HG03045 (cell line): ENCODE results near the gene TMEM44.

Experiments
- ATAC-seq: cut with Tn5 transposase; IDR thresholded peaks from one replicate; pipeline ENCODE4 v1.9.1; 2021; ENCODE audit warnings: mild to moderate bottlenecking, moderate library complexity; ENCODE audit not compliant: unreplicated experiment

The TMEM44 gene

GRCh38 chr3:194633349-194634004 lies at the start of gene TMEM44:
Gene TMEM44 (minus strand): TSS chr3:194633419. CDS start chr3:194633215, 204 bp downstream.
- ATAC-seq = peak; percentile 80

GRCh38 chr3:194682694-194683310 lies 49.6 kb upstream of the TMEM44 start:
- peak; percentile 47 for ATAC-seq

GRCh38 chr3:194682189-194682693 lies 49.0 kb upstream of the TMEM44 start:
- ATAC-seq = no peak

- no peak for ATAC-seq
These were observed 47.8 kb upstream of the TMEM44 start for GRCh38 chr3:194680888-194681615.

- ATAC-seq = no peak
These were observed 43.3 kb upstream of the TMEM44 start for GRCh38 chr3:194676471-194676870.

- ATAC-seq = no peak
These were observed 42.5 kb upstream of the TMEM44 start for GRCh38 chr3:194675680-194676079.

- ATAC-seq = no peak
These were observed 41.9 kb upstream of the TMEM44 start for GRCh38 chr3:194675081-194675640.

GRCh38 chr3:194673761-194674160 lies 40.5 kb upstream of the TMEM44 start:
- ATAC-seq = no peak

- ATAC-seq = no peak
These were observed 39.7 kb upstream of the TMEM44 start for GRCh38 chr3:194672876-194673275.

- peak; percentile 87 for ATAC-seq
These were observed 38.9 kb upstream of the TMEM44 start, which contains the start of gene LSG1 for GRCh38 chr3:194671900-194672808. Gene LSG1 (minus strand): TSS chr3:194672191. CDS start chr3:194672162, 29 bp downstream.

GRCh38 chr3:194671511-194671899 lies 38.3 kb upstream of the TMEM44 start:
- peak; percentile 8 for ATAC-seq

- no peak for ATAC-seq
These were observed 34.1 kb upstream of the TMEM44 start for GRCh38 chr3:194667363-194667762.

GRCh38 chr3:194664857-194665256 lies 31.6 kb upstream of the TMEM44 start:
- no peak for ATAC-seq

GRCh38 chr3:194661946-194662345 lies 28.7 kb upstream of the TMEM44 start:
- no peak for ATAC-seq

GRCh38 chr3:194661374-194661773 lies 28.2 kb upstream of the TMEM44 start:
- no peak for ATAC-seq

GRCh38 chr3:194659778-194660177 lies 26.6 kb upstream of the TMEM44 start:
- no peak for ATAC-seq

- ATAC-seq = no peak
These were observed 25.4 kb upstream of the TMEM44 start for GRCh38 chr3:194658477-194659242.

GRCh38 chr3:194657439-194657838 lies 24.2 kb upstream of the TMEM44 start:
- no peak for ATAC-seq

GRCh38 chr3:194654443-194654842 lies 21.2 kb upstream of the TMEM44 start:
- peak; percentile 80 for ATAC-seq

GRCh38 chr3:194647747-194648146 lies 14.5 kb upstream of the TMEM44 start:
- ATAC-seq = no peak
